ENCODE results near the gene VPS37C.
"Not testable (repeated sequence)": the region's sequence is repeated elsewhere in the genome, so short reads cannot be mapped to it uniquely, and the experiment has no call there.

Gene VPS37C

GRCh38 chr11:61161190-61162091, at the start of gene VPS37C:
VPS37C (minus strand) TSS chr11:61161426; CDS start chr11:61138829, 22,597 bp downstream.
- peak in 55 of 56 donors; percentile 34 to 98 (median 86) for DNase-seq

- not testable (repeated sequence) for DNase-seq
These were observed 49.4 kb upstream of the VPS37C start for GRCh38 chr11:61210629-61211028.

- not testable (repeated sequence) for DNase-seq
These were observed 46.5 kb upstream of the VPS37C start for GRCh38 chr11:61207636-61208310.

GRCh38 chr11:61204502-61205059, 43.4 kb upstream of the VPS37C start:
- peak in 9 of 56 donors; percentile 0 to 28 (median 4) for DNase-seq

- not testable (repeated sequence) for DNase-seq
These were observed 42.6 kb upstream of the VPS37C start for GRCh38 chr11:61203873-61204272.

- DNase-seq, result not testable (repeated sequence)
These were observed 41.9 kb upstream of the VPS37C start, which contains the start of gene PGA3 for GRCh38 chr11:61202950-61203746. PGA3 (plus strand) TSS chr11:61203515; CDS start chr11:61203565, 50 bp downstream.

- DNase-seq, result no peak
These were observed 40.2 kb upstream of the VPS37C start for GRCh38 chr11:61201476-61201875.

- DNase-seq, result no peak
These were observed 37.8 kb upstream of the VPS37C start for GRCh38 chr11:61198948-61199523.

- no peak for DNase-seq
These were observed 37.1 kb upstream of the VPS37C start for GRCh38 chr11:61198361-61198760.

GRCh38 chr11:61195719-61196118, 34.5 kb upstream of the VPS37C start:
- no peak for DNase-seq

GRCh38 chr11:61194981-61195695, 33.9 kb upstream of the VPS37C start:
- DNase-seq, result no peak

GRCh38 chr11:61194169-61194671, 33.0 kb upstream of the VPS37C start:
- DNase-seq, result no peak

GRCh38 chr11:61193596-61193995, 32.4 kb upstream of the VPS37C start:
- DNase-seq, result no peak

- DNase-seq, result no peak
These were observed 28.7 kb upstream of the VPS37C start for GRCh38 chr11:61189933-61190332.

GRCh38 chr11:61187505-61188130, 26.4 kb upstream of the VPS37C start:
- peak in 39 of 56 donors; percentile 1 to 85 (median 28) for DNase-seq

GRCh38 chr11:61186504-61186903, 25.3 kb upstream of the VPS37C start:
- DNase-seq, result no peak

GRCh38 chr11:61183645-61184044, 22.4 kb upstream of the VPS37C start:
- no peak for DNase-seq

GRCh38 chr11:61181489-61181888, 20.3 kb upstream of the VPS37C start:
- DNase-seq, result no peak

GRCh38 chr11:61180205-61180604, 19.0 kb upstream of the VPS37C start:
- not testable (repeated sequence) for DNase-seq
